BE2C (cell line): ENCODE results near the gene RPEL1.

ENCODE experiments used
- DNase-seq: peaks from one replicate; pipeline ENCODE4 v3.0.0-alpha.2; 2020
- H3K27me3 ChIP-seq: fragments of 250-450 bp; sonication (Bioruptor Pico); 2 replicates; pipeline ENCODE4 v1.5.1; 2020; ENCODE audit warnings: mild to moderate bottlenecking
- H3K36me3 ChIP-seq: fragments of 250-450 bp; sonication (Bioruptor Pico); 2 replicates; pipeline ENCODE4 v1.5.1; 2020; ENCODE audit warnings: mild to moderate bottlenecking
- H3K4me1 ChIP-seq: fragments of 250-450 bp; sonication (Bioruptor Pico); 2 replicates; pipeline ENCODE4 v1.5.1; 2020
- H3K4me3 ChIP-seq: 2 replicates; pipeline ENCODE4 v1.5.1; 2011; ENCODE audit warnings: low read depth, low read length
- H3K9me3 ChIP-seq: fragments of 250-450 bp; sonication (Bioruptor Pico); 2 replicates; pipeline ENCODE4 v1.5.1; 2020
- TF ChIP-seq, protein P1 (sequence below): IDR thresholded peaks from 2 replicates; pipeline ENCODE4 v1.5.1; 2012; ENCODE audit warnings: mild to moderate bottlenecking, low read depth, low read length

RPEL1 gene

DNA sequence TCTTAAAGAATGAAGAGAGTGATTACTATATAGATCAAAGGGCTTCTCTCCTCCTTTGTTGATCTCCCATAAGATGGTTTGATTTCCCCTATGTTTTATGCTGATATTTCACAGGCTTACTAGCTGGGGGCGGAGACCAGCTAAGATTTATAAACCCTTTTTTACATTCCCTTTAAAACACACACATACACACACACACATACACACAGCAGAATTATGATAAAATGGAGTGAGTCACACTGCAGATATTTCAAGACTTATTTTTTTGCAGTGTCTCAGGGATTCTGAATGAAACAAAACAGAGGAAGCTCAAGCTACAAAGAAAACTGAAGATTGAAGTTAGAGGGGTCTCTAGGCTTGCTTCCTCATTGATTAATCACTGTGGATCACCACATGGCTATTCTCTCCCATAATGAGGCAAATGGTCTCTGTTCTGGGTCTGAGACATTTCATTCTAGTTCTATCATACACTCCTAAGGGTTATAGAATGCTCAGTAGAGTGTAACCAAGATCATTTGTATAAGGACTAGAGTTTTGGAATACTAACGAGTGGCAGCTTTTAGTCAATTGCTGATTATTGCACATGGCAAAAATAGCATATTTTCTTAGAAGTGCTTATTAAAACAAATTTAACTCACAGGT, 49.8 kb downstream of the RPEL1 start:
- no peak for DNase-seq
- Histone ChIP-seq H3K4me1 (no peaks in the 10 kb centered on the region), H3K36me3 (no peaks in the 10 kb centered on the region), H3K9me3 (no peaks in the 10 kb centered on the region), H3K4me3 (no peak overlapping the region), H3K27me3 (no peaks in the 10 kb centered on the region)
- TF ChIP-seq, protein P1, sequence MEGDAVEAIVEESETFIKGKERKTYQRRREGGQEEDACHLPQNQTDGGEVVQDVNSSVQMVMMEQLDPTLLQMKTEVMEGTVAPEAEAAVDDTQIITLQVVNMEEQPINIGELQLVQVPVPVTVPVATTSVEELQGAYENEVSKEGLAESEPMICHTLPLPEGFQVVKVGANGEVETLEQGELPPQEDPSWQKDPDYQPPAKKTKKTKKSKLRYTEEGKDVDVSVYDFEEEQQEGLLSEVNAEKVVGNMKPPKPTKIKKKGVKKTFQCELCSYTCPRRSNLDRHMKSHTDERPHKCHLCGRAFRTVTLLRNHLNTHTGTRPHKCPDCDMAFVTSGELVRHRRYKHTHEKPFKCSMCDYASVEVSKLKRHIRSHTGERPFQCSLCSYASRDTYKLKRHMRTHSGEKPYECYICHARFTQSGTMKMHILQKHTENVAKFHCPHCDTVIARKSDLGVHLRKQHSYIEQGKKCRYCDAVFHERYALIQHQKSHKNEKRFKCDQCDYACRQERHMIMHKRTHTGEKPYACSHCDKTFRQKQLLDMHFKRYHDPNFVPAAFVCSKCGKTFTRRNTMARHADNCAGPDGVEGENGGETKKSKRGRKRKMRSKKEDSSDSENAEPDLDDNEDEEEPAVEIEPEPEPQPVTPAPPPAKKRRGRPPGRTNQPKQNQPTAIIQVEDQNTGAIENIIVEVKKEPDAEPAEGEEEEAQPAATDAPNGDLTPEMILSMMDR = no peak
